ENCODE data around the gene VAV2. TPM values are rescaled to one million over a fixed set of nuclear protein-coding genes. Genes with fewer than 3 reads are reported as not detected.

The VAV2 gene
- polyA plus RNA-seq, 2 of the 4 experiments (the other 2 are of a cell fraction), result 9.8 to 21.4 TPM

DNA sequence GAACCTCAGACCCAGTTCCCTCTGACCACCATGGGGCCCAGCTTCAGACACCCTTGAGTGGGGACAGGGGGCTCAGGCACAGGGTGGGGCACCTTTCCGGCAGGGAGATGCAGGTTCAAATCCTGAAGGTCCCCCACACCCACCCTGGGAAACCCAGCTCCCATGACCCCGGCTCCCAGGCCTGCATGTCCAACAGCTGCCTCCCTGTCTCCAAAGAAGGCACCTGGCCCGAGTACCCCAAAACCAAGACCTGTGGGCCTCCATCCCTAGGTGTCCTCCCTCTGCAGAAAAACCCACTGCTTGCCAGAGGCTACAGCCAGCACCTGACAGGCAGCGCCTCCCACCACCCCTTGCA lies 38.5 kb downstream of the VAV2 start:
- no peak overlapping the region for H3K4me3 ChIP-seq
- DNase-seq (ENCODE audit: low read depth in 1 of 2, low spot score in 1 of 2) (no peak), FAIRE-seq (no peak), ATAC-seq (no peak)
- ChIA-PET CTCF (interaction anchor here (0.6 to 1.2 kb wide), 3 partner anchors 11 to 40 kb away, joined by 3 read pairs; no protein-coding TSS in a partner anchor), POLR2A (no interaction called here)
- peaks cover 9% of the 10 kb centered on the region; the same call in 1 of the 3 replicates for H3K4me1 ChIP-seq
- H3K27ac ChIP-seq, result no peak overlapping the region
- TF ChIP-seq ZC3H11A (IDR thresholded peaks at IDR 0.05) (no peak), RAD21 (conservative IDR thresholded peaks at IDR 0.05 in 1 of 2, IDR thresholded peaks at IDR 0.05 in 1 of 2) (no peak), EHF (CRISPR knock-in tag; IDR thresholded peaks at IDR 0.05) (no peak)
- TF ChIP-seq, protein P1, sequence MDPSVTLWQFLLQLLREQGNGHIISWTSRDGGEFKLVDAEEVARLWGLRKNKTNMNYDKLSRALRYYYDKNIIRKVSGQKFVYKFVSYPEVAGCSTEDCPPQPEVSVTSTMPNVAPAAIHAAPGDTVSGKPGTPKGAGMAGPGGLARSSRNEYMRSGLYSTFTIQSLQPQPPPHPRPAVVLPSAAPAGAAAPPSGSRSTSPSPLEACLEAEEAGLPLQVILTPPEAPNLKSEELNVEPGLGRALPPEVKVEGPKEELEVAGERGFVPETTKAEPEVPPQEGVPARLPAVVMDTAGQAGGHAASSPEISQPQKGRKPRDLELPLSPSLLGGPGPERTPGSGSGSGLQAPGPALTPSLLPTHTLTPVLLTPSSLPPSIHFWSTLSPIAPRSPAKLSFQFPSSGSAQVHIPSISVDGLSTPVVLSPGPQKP (IDR thresholded peaks at IDR 0.05; ENCODE audit: low read depth, low read length), result no peak
- 100% methylated on average over 2 of the region's 4 CpGs for WGBS (ENCODE audit: missing lambda C conversion rate)
- H3K4me2 ChIP-seq, result no peak overlapping the region
- H3K9me3 ChIP-seq, result no peaks in the 10 kb centered on the region

DNA sequence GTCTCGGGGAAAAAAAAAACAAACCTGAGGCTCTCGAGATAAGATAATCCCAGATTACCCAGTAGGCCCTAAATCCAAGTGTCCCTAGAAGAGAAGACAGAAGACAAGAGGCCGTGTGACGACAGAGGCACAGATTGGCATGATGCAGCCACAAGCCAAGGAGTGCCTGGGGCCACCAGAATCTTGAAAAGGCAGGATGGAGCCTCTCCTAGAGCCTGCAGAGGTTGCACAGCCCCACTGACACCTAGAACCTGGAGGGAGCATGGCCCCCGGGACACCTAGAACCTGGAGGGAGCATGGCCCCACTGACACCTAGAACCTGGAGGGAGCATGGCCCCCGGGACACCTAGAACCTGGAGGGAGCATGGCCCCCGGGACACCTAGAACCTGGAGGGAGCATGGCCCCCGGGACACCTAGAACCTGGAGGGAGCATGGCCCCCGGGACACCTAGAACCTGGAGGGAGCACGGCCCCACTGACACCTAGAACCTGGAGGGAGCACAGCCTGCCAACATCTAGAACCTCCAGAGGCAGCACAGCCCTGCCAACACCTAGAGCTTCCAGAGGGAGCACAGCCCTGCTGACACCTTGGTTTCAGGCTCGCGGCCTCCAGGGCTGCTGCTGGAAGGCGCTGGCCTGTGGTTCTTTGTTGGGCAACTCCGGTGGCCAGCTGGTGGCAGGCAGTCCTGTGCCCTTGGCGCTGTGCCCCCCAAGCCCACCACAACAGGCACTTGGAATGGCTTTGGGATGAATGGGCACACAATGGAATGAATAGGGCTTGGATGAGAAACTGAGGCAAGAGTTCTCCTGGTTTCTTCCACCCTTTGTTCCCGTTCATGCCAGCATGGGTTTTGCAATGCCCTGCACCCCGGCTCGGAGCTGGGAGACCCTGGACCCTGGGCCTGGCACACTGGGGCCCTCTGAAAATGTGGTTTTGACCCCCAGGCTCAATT lies 39.2 kb downstream of the VAV2 start:
- ChIA-PET CTCF (interaction anchor here (0.6 to 1.6 kb wide), 5 partner anchors 7 to 210 kb away, joined by 3 to 4 read pairs (median 3); no protein-coding TSS in a partner anchor), POLR2A (no interaction called here)
- H3K4me3 ChIP-seq, result no peak overlapping the region
- TF ChIP-seq TFCP2L1 (CRISPR knock-in tag; IDR thresholded peaks at IDR 0.05) (no peak), FOSB (CRISPR knock-in tag; IDR thresholded peaks at IDR 0.05) (no peak), CBX8 (IDR thresholded peaks at IDR 0.05) (no peak), RCOR1 (IDR thresholded peaks at IDR 0.05; ENCODE audit: low read depth, low read length) (no peak), ZC3H11A (IDR thresholded peaks at IDR 0.05) (no peak), ZFP36 (IDR thresholded peaks at IDR 0.05; ENCODE audit: borderline replicate concordance, partially characterized antibody) (no peak), POLR2A (IDR thresholded peaks at IDR 0.05; ENCODE audit: low read length) (no peak), PHF8 (IDR thresholded peaks at IDR 0.05; ENCODE audit: borderline replicate concordance, low read depth) (no peak), RNF2 (IDR thresholded peaks at IDR 0.05; ENCODE audit: borderline replicate concordance, low read depth) (no peak), FOXS1 (CRISPR knock-in tag; IDR thresholded peaks at IDR 0.05) (no peak), RARB (CRISPR knock-in tag; IDR thresholded peaks at IDR 0.05) (no peak), HOXB13 (CRISPR knock-in tag; IDR thresholded peaks at IDR 0.05; ENCODE audit: low read depth) (no peak)
- TF ChIP-seq, protein P2, sequence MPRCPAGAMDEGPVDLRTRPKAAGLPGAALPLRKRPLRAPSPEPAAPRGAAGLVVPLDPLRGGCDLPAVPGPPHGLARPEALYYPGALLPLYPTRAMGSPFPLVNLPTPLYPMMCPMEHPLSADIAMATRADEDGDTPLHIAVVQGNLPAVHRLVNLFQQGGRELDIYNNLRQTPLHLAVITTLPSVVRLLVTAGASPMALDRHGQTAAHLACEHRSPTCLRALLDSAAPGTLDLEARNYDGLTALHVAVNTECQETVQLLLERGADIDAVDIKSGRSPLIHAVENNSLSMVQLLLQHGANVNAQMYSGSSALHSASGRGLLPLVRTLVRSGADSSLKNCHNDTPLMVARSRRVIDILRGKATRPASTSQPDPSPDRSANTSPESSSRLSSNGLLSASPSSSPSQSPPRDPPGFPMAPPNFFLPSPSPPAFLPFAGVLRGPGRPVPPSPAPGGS (IDR thresholded peaks at IDR 0.05), result no peak
- TF ChIP-seq, protein P3, sequence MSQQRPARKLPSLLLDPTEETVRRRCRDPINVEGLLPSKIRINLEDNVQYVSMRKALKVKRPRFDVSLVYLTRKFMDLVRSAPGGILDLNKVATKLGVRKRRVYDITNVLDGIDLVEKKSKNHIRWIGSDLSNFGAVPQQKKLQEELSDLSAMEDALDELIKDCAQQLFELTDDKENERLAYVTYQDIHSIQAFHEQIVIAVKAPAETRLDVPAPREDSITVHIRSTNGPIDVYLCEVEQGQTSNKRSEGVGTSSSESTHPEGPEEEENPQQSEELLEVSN (IDR thresholded peaks at IDR 0.05; ENCODE audit: borderline replicate concordance, low read depth), result no peak
- FAIRE-seq (no peak), DNase-seq (ENCODE audit: low read depth in 1 of 2, low spot score in 1 of 2) (no peak), ATAC-seq (no peak)
- no peak overlapping the region for H3K4me2 ChIP-seq
- H3K27ac ChIP-seq, result no peak overlapping the region
- WGBS (ENCODE audit: missing lambda C conversion rate), result 84% methylated on average over 11 of the region's 18 CpGs
- no peaks in the 10 kb centered on the region for H3K9me3 ChIP-seq
- H3K4me1 ChIP-seq, result peaks cover 9% of the 10 kb centered on the region; the same call in 1 of the 3 replicates

DNA sequence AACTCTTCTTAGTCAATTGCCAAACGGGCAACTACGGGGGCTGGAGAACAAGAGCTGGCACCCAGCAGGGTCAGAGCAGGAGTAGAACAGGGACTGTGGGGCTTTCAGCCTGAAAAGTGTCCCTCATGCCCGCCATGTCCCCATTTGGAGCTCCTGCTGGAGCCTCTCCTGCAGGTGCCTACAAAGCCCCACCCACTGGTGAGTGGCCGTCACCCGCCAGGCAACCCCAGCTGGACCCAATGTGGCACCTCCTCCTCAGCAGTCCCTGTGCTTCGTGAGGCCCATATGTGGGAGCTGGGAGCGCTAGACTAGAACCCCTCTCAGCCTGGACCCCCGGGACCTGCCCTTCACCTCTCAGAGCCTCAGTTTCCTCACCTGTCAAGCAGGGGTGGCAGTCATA lies 40.9 kb downstream of the VAV2 start:
- Histone ChIP-seq H3K4me1 (peaks cover under 1% of the 10 kb centered on the region; the same call in 1 of the 3 replicates), H3K4me2 (no peak overlapping the region), H3K9me3 (no peaks in the 10 kb centered on the region), H3K4me3 (no peak overlapping the region), H3K27ac (no peak overlapping the region)
- ATAC-seq, result no peak
- ChIA-PET CTCF (interaction anchor here (1.0 to 1.6 kb wide), 3 partner anchors 9 to 208 kb away, joined by 3 to 4 read pairs (median 3); no protein-coding TSS in a partner anchor), POLR2A (no interaction called here)
- no peak for DNase-seq (ENCODE audit: low read depth in 1 of 2, low spot score in 1 of 2)
- TF ChIP-seq, protein P4, sequence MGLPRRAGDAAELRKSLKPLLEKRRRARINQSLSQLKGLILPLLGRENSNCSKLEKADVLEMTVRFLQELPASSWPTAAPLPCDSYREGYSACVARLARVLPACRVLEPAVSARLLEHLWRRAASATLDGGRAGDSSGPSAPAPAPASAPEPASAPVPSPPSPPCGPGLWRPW (IDR thresholded peaks at IDR 0.05), result no peak
- TF ChIP-seq MAZ (IDR thresholded peaks at IDR 0.05; ENCODE audit: borderline replicate concordance, low read depth, low read length), result no peak
- TF ChIP-seq RARB (CRISPR knock-in tag; IDR thresholded peaks at IDR 0.05), result no peak
- 96% methylated on average over 5 of the region's 8 CpGs for WGBS (ENCODE audit: missing lambda C conversion rate)
- no peak for FAIRE-seq

Measured in A549 (cell line).